HEK293 (cell line): ENCODE measurements around the gene PARD3.
A peak's percentile ranks its signal among the peaks of the same experiment; 100 is the strongest.

Experiments
- GFI1B ChIP-seq: fragments of 450-650 bp; formaldehyde crosslinking; IDR thresholded peaks from 2 replicates; pipeline ENCODE4 v1.5.1; 2016; ENCODE audit warnings: missing biosample characterization, missing genetic modification characterization
- HOXC10 ChIP-seq: sonication (generic); formaldehyde crosslinking; IDR thresholded peaks from 2 replicates; pipeline ENCODE4 v1.8.1; 2023; ENCODE audit warnings: mild to moderate bottlenecking, missing genetic modification reagents
- KLF7 ChIP-seq: fragments of 450-650 bp; formaldehyde crosslinking; IDR thresholded peaks from 2 replicates; pipeline ENCODE4 v1.5.1; 2016; ENCODE audit warnings: missing biosample characterization, missing genetic modification characterization, borderline replicate concordance
- KLF8 ChIP-seq: fragments of 450-650 bp; formaldehyde crosslinking; IDR thresholded peaks from 2 replicates; pipeline ENCODE4 v1.5.1; 2016; ENCODE audit warnings: missing biosample characterization, missing genetic modification characterization
- MYNN ChIP-seq: fragments of 450-650 bp; formaldehyde crosslinking; IDR thresholded peaks from 2 replicates; pipeline ENCODE4 v1.5.1; 2016; ENCODE audit warnings: missing biosample characterization, missing genetic modification characterization, borderline replicate concordance
- OSR2 ChIP-seq: fragments of 450-650 bp; formaldehyde crosslinking; IDR thresholded peaks from 2 replicates; pipeline ENCODE4 v1.5.1; 2016; ENCODE audit warnings: missing biosample characterization, missing genetic modification characterization
- PRDM1 ChIP-seq: fragments of 450-650 bp; formaldehyde crosslinking; IDR thresholded peaks from 2 replicates; pipeline ENCODE4; 2016; ENCODE audit warnings: missing biosample characterization, missing genetic modification characterization
- TRIM28 ChIP-seq: IDR thresholded peaks from 2 replicates; pipeline ENCODE4 v1.6.1; 2011; ENCODE audit warnings: low read length, control low read depth, borderline replicate concordance
- WT1 ChIP-seq: fragments of 450-650 bp; formaldehyde crosslinking; IDR thresholded peaks from 2 replicates; pipeline ENCODE4 v1.5.1; 2016; ENCODE audit warnings: missing biosample characterization, missing genetic modification characterization
- ZBTB17 ChIP-seq: fragments of 450-650 bp; formaldehyde crosslinking; IDR thresholded peaks from 2 replicates; pipeline ENCODE4 v1.5.1; 2016; ENCODE audit warnings: missing biosample characterization, missing genetic modification characterization
- ZBTB20 ChIP-seq: fragments of 450-650 bp; formaldehyde crosslinking; IDR thresholded peaks from 2 replicates; pipeline ENCODE4 v1.5.1; 2016; ENCODE audit warnings: missing biosample characterization, missing genetic modification characterization
- ZFP69B ChIP-seq: fragments of 450-650 bp; formaldehyde crosslinking; IDR thresholded peaks from 2 replicates; pipeline ENCODE4 v1.5.1; 2016; ENCODE audit warnings: missing biosample characterization, missing genetic modification characterization
- ZNF140 ChIP-seq: fragments of 450-650 bp; formaldehyde crosslinking; IDR thresholded peaks from 2 replicates; pipeline ENCODE4 v1.5.1; 2016; ENCODE audit warnings: missing biosample characterization, missing genetic modification characterization
- ZNF157 ChIP-seq: fragments of 450-650 bp; formaldehyde crosslinking; IDR thresholded peaks from 2 replicates; pipeline ENCODE4 v1.5.1; 2016; ENCODE audit warnings: missing biosample characterization, missing genetic modification characterization
- ZNF175 ChIP-seq: fragments of 450-650 bp; formaldehyde crosslinking; IDR thresholded peaks from 2 replicates; pipeline ENCODE4 v1.5.1; 2016; ENCODE audit warnings: missing biosample characterization, missing genetic modification characterization
- ZNF214 ChIP-seq: fragments of 450-650 bp; formaldehyde crosslinking; IDR thresholded peaks from 2 replicates; pipeline ENCODE4 v1.5.1; 2017; ENCODE audit warnings: missing biosample characterization, mild to moderate bottlenecking, missing genetic modification characterization, borderline replicate concordance
- ZNF292 ChIP-seq: fragments of 450-650 bp; formaldehyde crosslinking; IDR thresholded peaks from 2 replicates; pipeline ENCODE4 v1.5.1; 2016; ENCODE audit warnings: low read depth, missing biosample characterization, missing genetic modification characterization, borderline replicate concordance
- ZNF302 ChIP-seq: fragments of 450-650 bp; formaldehyde crosslinking; IDR thresholded peaks from 2 replicates; pipeline ENCODE4 v1.5.1; 2016; ENCODE audit warnings: missing biosample characterization, missing genetic modification characterization, low read depth
- ZNF398 ChIP-seq: fragments of 450-650 bp; formaldehyde crosslinking; IDR thresholded peaks from 2 replicates; pipeline ENCODE4 v1.5.1; 2017; ENCODE audit warnings: missing biosample characterization, missing genetic modification characterization
- ZNF48 ChIP-seq: fragments of 450-650 bp; formaldehyde crosslinking; IDR thresholded peaks from 2 replicates; pipeline ENCODE4 v1.5.1; 2016; ENCODE audit warnings: missing biosample characterization, missing genetic modification characterization
- ZNF521 ChIP-seq: fragments of 450-650 bp; formaldehyde crosslinking; IDR thresholded peaks from 2 replicates; pipeline ENCODE4 v1.5.1; 2017; ENCODE audit warnings: missing biosample characterization, mild to moderate bottlenecking, missing genetic modification characterization
- ZNF529 ChIP-seq: fragments of 450-650 bp; formaldehyde crosslinking; IDR thresholded peaks from 2 replicates; pipeline ENCODE4 v1.5.1; 2017; ENCODE audit warnings: missing genetic modification characterization, missing biosample characterization; ENCODE audit not compliant: insufficient replicate concordance
- ZNF610 ChIP-seq: fragments of 450-650 bp; formaldehyde crosslinking; IDR thresholded peaks from 2 replicates; pipeline ENCODE4 v1.5.1; 2016; ENCODE audit warnings: missing biosample characterization, missing genetic modification characterization, borderline replicate concordance
- ZNF629 ChIP-seq: fragments of 450-650 bp; formaldehyde crosslinking; IDR thresholded peaks from 2 replicates; pipeline ENCODE4 v1.5.1; 2017; ENCODE audit warnings: missing biosample characterization, missing genetic modification characterization
- ZNF660 ChIP-seq: fragments of 450-650 bp; IDR thresholded peaks from 2 replicates; pipeline ENCODE4 v1.5.1; 2018; ENCODE audit warnings: missing biosample characterization, mild to moderate bottlenecking, missing genetic modification characterization
- ZNF677 ChIP-seq: fragments of 450-650 bp; IDR thresholded peaks from 2 replicates; pipeline ENCODE4 v1.5.0; 2018; ENCODE audit warnings: missing biosample characterization, mild to moderate bottlenecking, missing genetic modification characterization, moderate library complexity
- ZNF791 ChIP-seq: fragments of 450-650 bp; formaldehyde crosslinking; IDR thresholded peaks from 2 replicates; pipeline ENCODE4 v1.5.1; 2016; ENCODE audit warnings: missing biosample characterization, missing genetic modification characterization
- TF ChIP-seq, protein P1 (sequence below): sonication (generic); formaldehyde crosslinking; IDR thresholded peaks from 2 replicates; pipeline ENCODE4 v1.8.1; 2022; ENCODE audit warnings: mild to moderate bottlenecking, moderate library complexity, missing genetic modification reagents
- TF ChIP-seq, protein P2 (sequence below): fragments of 450-650 bp; formaldehyde crosslinking; IDR thresholded peaks from 2 replicates; pipeline ENCODE4 v1.5.0; 2017; ENCODE audit warnings: missing biosample characterization, missing genetic modification characterization, borderline replicate concordance
- TF ChIP-seq, protein P3 (sequence below): fragments of 450-650 bp; formaldehyde crosslinking; IDR thresholded peaks from 2 replicates; pipeline ENCODE4 v1.5.1; 2016; ENCODE audit warnings: missing biosample characterization, missing genetic modification characterization
- TF ChIP-seq, protein P4 (sequence below): fragments of 450-650 bp; formaldehyde crosslinking; IDR thresholded peaks from 2 replicates; pipeline ENCODE4 v1.5.1; 2016; ENCODE audit warnings: missing biosample characterization, missing genetic modification characterization

The PARD3 gene

DNA sequence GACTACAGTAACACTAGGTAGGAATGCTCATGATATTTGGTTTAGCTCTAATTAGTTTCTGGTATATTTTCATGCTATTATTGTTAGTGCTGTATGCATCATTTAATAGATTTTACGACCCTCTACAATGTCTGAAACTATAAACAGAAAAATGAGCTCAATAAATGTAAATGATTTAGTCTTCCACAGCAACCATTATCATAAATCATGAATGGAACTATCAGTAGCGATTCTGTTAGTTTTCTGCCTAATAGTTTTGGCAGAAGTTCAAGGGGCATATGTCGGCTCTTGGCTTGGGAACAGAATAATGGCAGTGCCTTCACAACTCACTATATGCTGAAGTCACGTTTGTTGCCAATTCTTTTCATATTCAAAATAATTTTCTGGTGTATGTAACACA is 494.8 kb downstream of the PARD3 start (continued):
- TF ChIP-seq, protein P1, sequence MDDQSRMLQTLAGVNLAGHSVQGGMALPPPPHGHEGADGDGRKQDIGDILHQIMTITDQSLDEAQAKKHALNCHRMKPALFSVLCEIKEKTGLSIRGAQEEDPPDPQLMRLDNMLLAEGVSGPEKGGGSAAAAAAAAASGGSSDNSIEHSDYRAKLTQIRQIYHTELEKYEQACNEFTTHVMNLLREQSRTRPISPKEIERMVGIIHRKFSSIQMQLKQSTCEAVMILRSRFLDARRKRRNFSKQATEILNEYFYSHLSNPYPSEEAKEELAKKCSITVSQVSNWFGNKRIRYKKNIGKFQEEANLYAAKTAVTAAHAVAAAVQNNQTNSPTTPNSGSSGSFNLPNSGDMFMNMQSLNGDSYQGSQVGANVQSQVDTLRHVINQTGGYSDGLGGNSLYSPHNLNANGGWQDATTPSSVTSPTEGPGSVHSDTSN: no peak
- TF ChIP-seq ZNF629 (tag by site-specific recombination) (peak; percentile 89), ZNF140 (tag by site-specific recombination) (no peak), ZNF157 (tag by site-specific recombination) (no peak), ZNF660 (tag by site-specific recombination) (no peak), ZNF292 (no peak), ZNF529 (tag by site-specific recombination) (no peak), ZNF398 (no peak), ZNF302 (tag by site-specific recombination) (no peak), ZNF610 (tag by site-specific recombination) (no peak), PRDM1 (tag by site-specific recombination) (no peak), MYNN (tag by site-specific recombination) (peak; percentile 64; the same call in 1 of the 2 replicates), KLF8 (tag by site-specific recombination) (peak; percentile 62), GFI1B (tag by site-specific recombination) (peak; percentile 81), WT1 (tag by site-specific recombination) (peak; percentile 93), TRIM28 (no peak), ZNF48 (tag by site-specific recombination) (no peak), ZNF214 (tag by site-specific recombination) (no peak), ZBTB17 (tag by site-specific recombination) (peak; percentile 85), ZNF175 (tag by site-specific recombination) (no peak), OSR2 (tag by site-specific recombination) (peak; percentile 99), ZNF677 (no peak), ZNF791 (no peak), ZNF521 (tag by site-specific recombination) (no peak), KLF7 (tag by site-specific recombination) (0 out of 2 replicates have a peak, but pooled peaks have one; percentile 19), ZFP69B (no peak), HOXC10 (CRISPR knock-in tag) (no peak), ZBTB20 (no peak)
- TF ChIP-seq, protein P2, sequence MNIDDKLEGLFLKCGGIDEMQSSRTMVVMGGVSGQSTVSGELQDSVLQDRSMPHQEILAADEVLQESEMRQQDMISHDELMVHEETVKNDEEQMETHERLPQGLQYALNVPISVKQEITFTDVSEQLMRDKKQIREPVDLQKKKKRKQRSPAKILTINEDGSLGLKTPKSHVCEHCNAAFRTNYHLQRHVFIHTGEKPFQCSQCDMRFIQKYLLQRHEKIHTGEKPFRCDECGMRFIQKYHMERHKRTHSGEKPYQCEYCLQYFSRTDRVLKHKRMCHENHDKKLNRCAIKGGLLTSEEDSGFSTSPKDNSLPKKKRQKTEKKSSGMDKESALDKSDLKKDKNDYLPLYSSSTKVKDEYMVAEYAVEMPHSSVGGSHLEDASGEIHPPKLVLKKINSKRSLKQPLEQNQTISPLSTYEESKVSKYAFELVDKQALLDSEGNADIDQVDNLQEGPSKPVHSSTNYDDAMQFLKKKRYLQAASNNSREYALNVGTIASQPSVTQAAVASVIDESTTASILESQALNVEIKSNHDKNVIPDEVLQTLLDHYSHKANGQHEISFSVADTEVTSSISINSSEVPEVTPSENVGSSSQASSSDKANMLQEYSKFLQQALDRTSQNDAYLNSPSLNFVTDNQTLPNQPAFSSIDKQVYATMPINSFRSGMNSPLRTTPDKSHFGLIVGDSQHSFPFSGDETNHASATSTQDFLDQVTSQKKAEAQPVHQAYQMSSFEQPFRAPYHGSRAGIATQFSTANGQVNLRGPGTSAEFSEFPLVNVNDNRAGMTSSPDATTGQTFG (tag by site-specific recombination): no peak
- TF ChIP-seq, protein P3, sequence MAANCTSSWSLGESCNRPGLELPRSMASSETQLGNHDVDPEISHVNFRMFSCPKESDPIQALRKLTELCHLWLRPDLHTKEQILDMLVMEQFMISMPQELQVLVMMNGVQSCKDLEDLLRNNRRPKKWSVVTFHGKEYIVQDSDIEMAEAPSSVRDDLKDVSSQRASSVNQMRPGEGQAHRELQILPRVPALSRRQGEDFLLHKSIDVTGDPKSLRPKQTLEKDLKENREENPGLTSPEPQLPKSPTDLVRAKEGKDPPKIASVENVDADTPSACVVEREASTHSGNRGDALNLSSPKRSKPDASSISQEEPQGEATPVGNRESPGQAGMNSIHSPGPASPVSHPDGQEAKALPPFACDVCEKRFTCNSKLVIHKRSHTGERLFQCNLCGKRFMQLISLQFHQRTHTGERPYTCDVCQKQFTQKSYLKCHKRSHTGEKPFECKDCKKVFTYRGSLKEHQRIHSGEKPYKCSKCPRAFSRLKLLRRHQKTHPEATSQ (tag by site-specific recombination): no peak
- TF ChIP-seq, protein P4, sequence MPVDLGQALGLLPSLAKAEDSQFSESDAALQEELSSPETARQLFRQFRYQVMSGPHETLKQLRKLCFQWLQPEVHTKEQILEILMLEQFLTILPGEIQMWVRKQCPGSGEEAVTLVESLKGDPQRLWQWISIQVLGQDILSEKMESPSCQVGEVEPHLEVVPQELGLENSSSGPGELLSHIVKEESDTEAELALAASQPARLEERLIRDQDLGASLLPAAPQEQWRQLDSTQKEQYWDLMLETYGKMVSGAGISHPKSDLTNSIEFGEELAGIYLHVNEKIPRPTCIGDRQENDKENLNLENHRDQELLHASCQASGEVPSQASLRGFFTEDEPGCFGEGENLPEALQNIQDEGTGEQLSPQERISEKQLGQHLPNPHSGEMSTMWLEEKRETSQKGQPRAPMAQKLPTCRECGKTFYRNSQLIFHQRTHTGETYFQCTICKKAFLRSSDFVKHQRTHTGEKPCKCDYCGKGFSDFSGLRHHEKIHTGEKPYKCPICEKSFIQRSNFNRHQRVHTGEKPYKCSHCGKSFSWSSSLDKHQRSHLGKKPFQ (tag by site-specific recombination): peak; percentile 88
